ENCODE data around the gene SPAG8.
A peak's percentile ranks its signal among the peaks of the same experiment; 100 is the strongest.

The SPAG8 gene

GRCh38 chr9:35812025-35812602 lies at the start of gene SPAG8:
Gene SPAG8 (minus strand): TSS chr9:35812262. CDS start chr9:35812147, 115 bp downstream.
- peak; percentile 92 for DNase-seq

- DNase-seq = no peak
These were observed 49.3 kb upstream of the SPAG8 start for GRCh38 chr9:35861161-35861897.

- DNase-seq = no peak
These were observed 47.9 kb upstream of the SPAG8 start for GRCh38 chr9:35859990-35860339.

- DNase-seq = no peak
These were observed 47.4 kb upstream of the SPAG8 start for GRCh38 chr9:35859310-35859989.

GRCh38 chr9:35858458-35858857 lies 46.4 kb upstream of the SPAG8 start:
- DNase-seq = no peak

GRCh38 chr9:35856882-35857281 lies 44.8 kb upstream of the SPAG8 start:
- no peak for DNase-seq

- DNase-seq = no peak
These were observed 44.1 kb upstream of the SPAG8 start for GRCh38 chr9:35856206-35856605.

- DNase-seq = no peak
These were observed 42.2 kb upstream of the SPAG8 start for GRCh38 chr9:35854091-35854762.

GRCh38 chr9:35852876-35853865 lies 41.1 kb upstream of the SPAG8 start:
- no peak for DNase-seq

GRCh38 chr9:35852267-35852815 lies 40.3 kb upstream of the SPAG8 start:
- DNase-seq = no peak

GRCh38 chr9:35847792-35848572 lies 35.9 kb upstream of the SPAG8 start:
- DNase-seq = no peak

- DNase-seq = no peak
These were observed 34.0 kb upstream of the SPAG8 start for GRCh38 chr9:35845824-35846771.

- no peak for DNase-seq
These were observed 32.7 kb upstream of the SPAG8 start for GRCh38 chr9:35844628-35845270.

GRCh38 chr9:35842795-35843194 lies 30.7 kb upstream of the SPAG8 start:
- DNase-seq = no peak

- DNase-seq = no peak
These were observed 30.1 kb upstream of the SPAG8 start for GRCh38 chr9:35842020-35842745.

- DNase-seq = no peak
These were observed 29.5 kb upstream of the SPAG8 start for GRCh38 chr9:35841645-35841900.

GRCh38 chr9:35840881-35841644 lies 29.0 kb upstream of the SPAG8 start:
- DNase-seq = no peak

GRCh38 chr9:35839926-35840325 lies 27.9 kb upstream of the SPAG8 start:
- DNase-seq = no peak

All from NCI-H526 treated with DMSO at 0.1 percent for 48 hours (cell line).